ENCODE data around the gene NHLRC4.

DNA sequence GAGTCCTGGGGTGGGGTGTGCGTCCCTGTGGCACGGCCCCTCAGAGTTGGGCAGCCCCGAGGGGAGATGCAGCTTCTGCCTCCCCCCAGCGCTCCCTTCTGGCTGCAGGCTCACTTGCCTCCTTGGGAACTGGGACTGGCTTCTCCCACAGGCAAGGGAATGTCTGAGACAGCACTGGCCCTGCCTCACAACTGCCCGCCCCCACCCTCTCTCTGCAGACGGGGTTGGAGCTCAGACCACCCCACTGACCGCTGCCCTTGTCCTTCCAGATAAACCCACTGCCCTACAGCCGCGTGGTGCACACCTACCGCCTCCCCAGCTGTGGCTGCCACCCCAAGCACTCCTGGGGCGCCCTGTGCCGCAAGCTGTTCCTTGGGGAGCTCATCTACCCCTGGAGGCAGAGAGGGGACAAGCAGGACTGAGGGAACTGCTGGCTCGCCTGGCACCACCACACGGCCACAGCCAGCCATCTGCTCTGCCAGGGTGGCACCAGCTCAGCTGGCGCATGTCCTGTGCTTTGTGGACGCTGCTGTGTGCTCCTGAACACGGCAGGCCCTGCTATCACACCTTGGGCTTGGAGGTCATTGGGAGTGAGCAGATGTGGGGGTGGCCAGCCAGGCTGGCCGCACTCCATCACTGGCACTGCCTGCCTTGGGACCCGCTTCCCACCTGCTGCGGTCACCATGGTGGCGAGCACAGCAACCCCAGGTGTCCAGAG is 16.0 kb downstream of the NHLRC4 start:
- TF ChIP-seq, protein P1, sequence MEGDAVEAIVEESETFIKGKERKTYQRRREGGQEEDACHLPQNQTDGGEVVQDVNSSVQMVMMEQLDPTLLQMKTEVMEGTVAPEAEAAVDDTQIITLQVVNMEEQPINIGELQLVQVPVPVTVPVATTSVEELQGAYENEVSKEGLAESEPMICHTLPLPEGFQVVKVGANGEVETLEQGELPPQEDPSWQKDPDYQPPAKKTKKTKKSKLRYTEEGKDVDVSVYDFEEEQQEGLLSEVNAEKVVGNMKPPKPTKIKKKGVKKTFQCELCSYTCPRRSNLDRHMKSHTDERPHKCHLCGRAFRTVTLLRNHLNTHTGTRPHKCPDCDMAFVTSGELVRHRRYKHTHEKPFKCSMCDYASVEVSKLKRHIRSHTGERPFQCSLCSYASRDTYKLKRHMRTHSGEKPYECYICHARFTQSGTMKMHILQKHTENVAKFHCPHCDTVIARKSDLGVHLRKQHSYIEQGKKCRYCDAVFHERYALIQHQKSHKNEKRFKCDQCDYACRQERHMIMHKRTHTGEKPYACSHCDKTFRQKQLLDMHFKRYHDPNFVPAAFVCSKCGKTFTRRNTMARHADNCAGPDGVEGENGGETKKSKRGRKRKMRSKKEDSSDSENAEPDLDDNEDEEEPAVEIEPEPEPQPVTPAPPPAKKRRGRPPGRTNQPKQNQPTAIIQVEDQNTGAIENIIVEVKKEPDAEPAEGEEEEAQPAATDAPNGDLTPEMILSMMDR (conservative IDR thresholded peaks at IDR 0.05; ENCODE audit: low read depth, low read length): no peak
- no peak for TF ChIP-seq EZH2phosphoT487 (IDR thresholded peaks at IDR 0.05; ENCODE audit: borderline replicate concordance, low read length)
- TF ChIP-seq EZH2 (IDR thresholded peaks at IDR 0.05; ENCODE audit: low read length, unreplicated experiment): no peak

Data from PC-3 (cell line).